Thyroid gland (tissue), 4 donors: ENCODE measurements around the gene TLE1. TPM values are rescaled to one million over a fixed set of nuclear protein-coding genes. Genes with fewer than 3 reads are reported as not detected.

Source experiments
- DNase-seq, 2 donors: peaks; one replicate each; pipeline ENCODE4 v3.0.0-alpha.2; 2019
- H3K27ac ChIP-seq, 3 donors: fragments of 200-600 bp; sonication (generic); 1 replicate in 2 of 3; 2 replicates in 1 of 3; pipeline ENCODE4 v1.5.1; 2016 to 2019; ENCODE audit warnings: mild to moderate bottlenecking in 1 of 3, moderate library complexity in 1 of 3
- H3K27me3 ChIP-seq: fragments of 200-600 bp; sonication (generic); one replicate; pipeline ENCODE4 v1.5.1; 2019
- H3K36me3 ChIP-seq, 2 donors: fragments of 200-600 bp; sonication (generic); one replicate each; pipeline ENCODE4 v1.5.1; 2016 to 2019
- H3K4me1 ChIP-seq, 2 donors: fragments of 200-600 bp; sonication (generic); one replicate each; pipeline ENCODE4 v1.5.1; 2017 to 2019
- H3K4me3 ChIP-seq, 3 donors: fragments of 200-600 bp; sonication (generic); replicated peaks in 1 of 3; 1 replicate in 2 of 3; 2 replicates in 1 of 3; pipeline ENCODE4 v1.5.1; 2016; ENCODE audit warnings: mild to moderate bottlenecking in 1 of 3
- H3K9me3 ChIP-seq: fragments of 200-600 bp; sonication (generic); one replicate; pipeline ENCODE4 v1.5.1; 2017
- CTCF ChIP-seq, 6 experiments: fragments of 200-600 bp in 3 of 6; fragments of 450-650 bp in 3 of 6; sonication (generic) in 3 of 6; IDR thresholded peaks; one replicate each; pipeline ENCODE4 v1.5.1; 2016 to 2019; ENCODE audit warnings: antibody characterized with exemption in 6 of 6, mild to moderate bottlenecking in 2 of 6, inconsistent platforms in 1 of 6, moderate library complexity in 1 of 6
- POLR2A ChIP-seq, 2 donors: fragments of 450-650 bp; IDR thresholded peaks; one replicate each; pipeline ENCODE4 v1.6.1; 2017; ENCODE audit warnings: antibody characterized with exemption in 2 of 2, mild to moderate bottlenecking in 2 of 2, moderate library complexity in 1 of 2
- WGBS, 2 donors: methylation state at CpG; one replicate each; pipeline ENCODE4 v1.1.5; 2017; 5-methylcytosine and 5-hydroxymethylcytosine counted together
- intact Hi-C: fragments of 100-400 bp; cut with DNase I; formaldehyde crosslinking; loops from one replicate; pipeline ENCODE4 v1.15.1; 2023
- total RNA-seq, 4 donors: library from RNA; depleted of rRNA; stranded (reverse); fragments of >200 nt; gene quantifications; one replicate each; pipeline ENCODE4 v1.2.3, GENCODE V29; 2016

TLE1 gene
- total RNA-seq, 4 donors from 2014 or later = 40.7 to 91.1 (median 58.4) TPM

GRCh38 chr9:81618923-81619322, 70.4 kb downstream of the TLE1 start:
- no peak for DNase-seq
- Histone ChIP-seq H3K9me3 (no peaks in the 10 kb centered on the region), H3K4me3 (no peak overlapping the region), H3K4me1 (peaks cover 23 to 34% of the 10 kb centered on the region in 2 donors), H3K27ac (no peak overlapping the region), H3K27me3 (no peaks in the 10 kb centered on the region), H3K36me3 (peaks cover 3 to 5% of the 10 kb centered on the region in 2 donors)
- 96 to 100% methylated on average over 1 of the region's 1 CpG for WGBS, 2 donors
- no peak for TF ChIP-seq POLR2A (IDR thresholded peaks at IDR 0.05)
- TF ChIP-seq CTCF (IDR thresholded peaks at IDR 0.05) = no peak
- intact Hi-C loops = no loop called here

- 97 to 98% methylated on average over 4 of the region's 4 CpGs for WGBS, 2 donors
- Histone ChIP-seq H3K27ac (no peak overlapping the region), H3K4me1 (peaks cover 0 to 8% of the 10 kb centered on the region in 2 donors), H3K36me3 (peaks cover 13 to 15% of the 10 kb centered on the region in 2 donors), H3K4me3 (no peak overlapping the region), H3K9me3 (no peaks in the 10 kb centered on the region), H3K27me3 (no peaks in the 10 kb centered on the region)
- TF ChIP-seq POLR2A (IDR thresholded peaks at IDR 0.05) (no peak), CTCF (IDR thresholded peaks at IDR 0.05) (no peak)
- intact Hi-C loops = no loop called here
- no peak for DNase-seq
Observed at GRCh38 chr9:81616141-81616540, 73.2 kb downstream of the TLE1 start.

GRCh38 chr9:81614335-81614734, 75.0 kb downstream of the TLE1 start:
- Histone ChIP-seq H3K4me3 (no peak overlapping the region), H3K36me3 (peaks cover 17 to 20% of the 10 kb centered on the region in 2 donors), H3K9me3 (no peaks in the 10 kb centered on the region), H3K4me1 (peaks cover 10 to 17% of the 10 kb centered on the region in 2 donors), H3K27ac (peak overlapping the region in 2 of 3 donors; percentile 13 to 31), H3K27me3 (no peaks in the 10 kb centered on the region)
- TF ChIP-seq CTCF (IDR thresholded peaks at IDR 0.05) = no peak
- TF ChIP-seq POLR2A (IDR thresholded peaks at IDR 0.05) = no peak
- DNase-seq = no peak
- intact Hi-C loops = no loop called here
- 83 to 90% methylated on average over 6 of the region's 6 CpGs for WGBS, 2 donors

GRCh38 chr9:81613002-81613812, 76.1 kb downstream of the TLE1 start:
- Histone ChIP-seq H3K36me3 (peaks cover 20 to 21% of the 10 kb centered on the region in 2 donors), H3K4me1 (peaks cover 21 to 27% of the 10 kb centered on the region in 2 donors), H3K9me3 (no peaks in the 10 kb centered on the region), H3K4me3 (no peak overlapping the region), H3K27ac (peak overlapping the region in 2 of 3 donors; percentile 61 to 70), H3K27me3 (no peaks in the 10 kb centered on the region)
- TF ChIP-seq CTCF (IDR thresholded peaks at IDR 0.05) (no peak), POLR2A (IDR thresholded peaks at IDR 0.05) (no peak)
- WGBS, 2 donors = 77 to 83% methylated on average over 23 of the region's 23 CpGs
- intact Hi-C loops = no loop called here
- no peak for DNase-seq

GRCh38 chr9:81611664-81612063, 77.7 kb downstream of the TLE1 start:
- no peak for DNase-seq
- peaks cover 33 to 40% of the 10 kb centered on the region in 2 donors for H3K4me1 ChIP-seq
- no peak overlapping the region for H3K27ac ChIP-seq
- H3K4me3 ChIP-seq = no peak overlapping the region
- WGBS, 2 donors = 94 to 100% methylated on average over 8 to 22 of the region's 23 CpGs
- no peaks in the 10 kb centered on the region for H3K9me3 ChIP-seq
- intact Hi-C loops = no loop called here
- peaks cover 20 to 22% of the 10 kb centered on the region in 2 donors for H3K36me3 ChIP-seq
- H3K27me3 ChIP-seq = no peaks in the 10 kb centered on the region
- TF ChIP-seq CTCF (IDR thresholded peaks at IDR 0.05) (no peak), POLR2A (IDR thresholded peaks at IDR 0.05) (no peak)
